GM19328 (cell line): ENCODE results near the gene ABRACL.
"Not testable (repeated sequence)": the region's sequence is repeated elsewhere in the genome, so short reads cannot be mapped to it uniquely, and the experiment has no call there.

Experiments
- ATAC-seq: cut with Tn5 transposase; IDR thresholded peaks from one replicate; pipeline ENCODE4 v1.9.1; 2021; ENCODE audit warnings: mild to moderate bottlenecking, moderate library complexity; ENCODE audit not compliant: unreplicated experiment

Gene ABRACL

DNA sequence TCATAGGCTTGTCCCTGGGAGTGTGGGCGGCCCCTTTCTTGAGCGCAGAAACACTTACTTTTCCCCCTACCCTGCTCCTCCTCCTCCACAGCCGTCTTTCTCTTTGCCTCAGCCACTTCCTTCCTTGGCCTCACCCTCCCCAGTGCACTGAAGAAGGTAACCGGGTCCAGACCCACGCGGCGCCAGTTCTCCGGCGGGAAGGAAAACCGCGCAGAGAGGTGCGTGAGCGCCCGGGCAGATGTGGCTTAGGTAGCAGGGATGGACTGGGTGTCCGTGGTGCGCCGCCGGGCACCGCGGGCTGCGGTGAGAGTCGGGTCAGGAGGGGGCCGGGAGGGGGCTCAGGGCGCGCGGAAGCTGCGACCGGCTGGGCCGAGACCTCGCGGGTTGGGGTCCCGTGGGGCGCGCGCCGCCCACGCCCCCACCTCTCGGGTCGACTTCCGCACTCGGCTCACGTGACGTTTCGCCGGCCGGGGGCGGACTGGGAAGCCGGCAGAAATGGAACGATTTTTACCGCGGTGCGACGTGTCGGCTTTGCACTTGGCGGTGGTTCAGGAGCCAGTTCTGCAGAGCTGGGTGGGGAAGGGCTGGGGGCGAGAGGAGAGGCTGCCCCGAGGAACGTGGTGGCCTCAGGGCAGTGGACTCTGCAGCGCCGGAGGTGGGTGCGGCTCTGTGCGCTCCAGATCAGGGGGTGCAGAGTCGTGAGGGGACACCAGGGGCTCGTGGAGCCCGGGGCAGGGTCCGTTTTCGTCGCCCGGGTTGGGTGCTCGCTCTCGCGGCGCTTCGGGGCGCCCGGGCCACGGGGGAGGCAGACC lies at the start of gene ABRACL:
ABRACL (plus strand) TSS at position 88 of the 812 bp plus-strand sequence. CDS start 5,416 bp downstream, outside the sequence.
- ATAC-seq, result peak; percentile 64

DNA sequence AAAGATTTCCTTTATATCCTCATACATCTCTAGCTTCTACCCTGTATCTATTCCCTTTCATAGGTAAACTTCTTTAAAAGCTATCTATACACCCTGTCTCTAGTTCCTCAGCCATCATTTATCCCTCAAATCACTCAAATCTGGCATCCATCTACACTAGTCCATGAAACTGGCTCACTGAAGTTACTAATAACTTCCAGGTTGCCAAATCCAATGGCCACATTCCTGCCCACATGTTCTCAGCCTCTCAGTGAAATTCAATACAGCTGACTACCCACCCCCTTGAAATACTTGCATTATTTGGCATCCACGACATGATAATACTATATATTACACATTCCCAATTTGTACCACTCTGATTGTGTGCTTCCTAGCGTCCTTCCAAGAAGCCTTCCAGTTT lies 49.2 kb upstream of the ABRACL start:
- no peak for ATAC-seq

DNA sequence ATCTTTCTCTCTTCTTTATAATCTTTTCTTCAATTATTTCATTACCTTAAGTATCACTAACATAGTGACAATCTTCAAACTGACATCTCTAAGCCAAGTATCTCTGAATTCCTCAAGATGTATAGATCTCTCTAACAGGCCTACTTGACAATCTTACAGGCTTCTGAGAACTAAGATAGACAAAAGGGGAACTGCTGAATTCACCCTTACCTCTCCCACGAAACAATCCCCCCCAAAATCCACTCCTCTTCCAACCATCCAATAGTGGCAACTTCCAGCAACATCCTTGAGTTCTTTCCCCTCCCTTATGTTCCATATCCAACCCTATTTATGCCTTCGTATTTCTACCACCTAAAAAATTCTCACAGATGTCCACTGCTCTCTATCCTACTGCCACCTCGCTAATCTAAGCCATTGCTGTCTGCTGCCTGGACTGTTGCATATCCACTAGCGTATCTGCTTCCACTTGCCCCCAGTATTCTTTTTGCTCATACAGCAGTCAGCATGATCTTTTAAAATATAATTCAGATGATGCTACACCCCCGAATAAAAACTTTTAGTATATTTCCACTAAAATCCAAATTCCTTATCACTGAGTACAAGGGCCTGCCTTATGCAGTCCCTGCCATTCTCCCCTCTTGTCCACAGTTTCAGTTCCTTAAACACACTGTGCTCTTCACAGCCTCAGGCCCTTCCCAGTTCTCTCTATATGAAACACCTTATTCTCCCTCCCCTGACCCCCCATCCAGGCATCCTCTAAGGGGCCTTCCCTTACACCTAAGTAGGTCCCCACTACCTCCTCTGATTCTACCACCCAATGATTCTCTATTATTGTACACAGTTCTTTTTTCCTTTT lies 48.5 kb upstream of the ABRACL start:
- no peak for ATAC-seq

DNA sequence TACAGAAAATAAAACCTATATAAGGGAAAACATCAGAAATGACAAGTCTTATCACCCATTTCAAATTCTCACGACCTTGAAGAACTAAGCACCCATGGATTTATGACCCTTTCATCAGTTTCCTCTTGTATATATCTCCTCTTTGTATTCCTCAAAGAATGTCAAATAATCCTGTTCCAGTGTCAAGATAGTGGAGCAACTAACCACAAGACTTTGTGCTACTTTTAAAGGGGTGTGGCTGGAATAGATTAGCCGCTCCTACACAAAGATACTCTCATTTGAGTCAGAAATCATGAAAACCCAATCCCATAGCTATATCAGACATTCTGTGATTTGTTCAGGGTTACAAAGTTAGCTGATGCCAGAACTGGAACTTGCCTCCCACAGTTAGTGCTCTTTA lies 47.1 kb upstream of the ABRACL start:
- ATAC-seq, result no peak

DNA sequence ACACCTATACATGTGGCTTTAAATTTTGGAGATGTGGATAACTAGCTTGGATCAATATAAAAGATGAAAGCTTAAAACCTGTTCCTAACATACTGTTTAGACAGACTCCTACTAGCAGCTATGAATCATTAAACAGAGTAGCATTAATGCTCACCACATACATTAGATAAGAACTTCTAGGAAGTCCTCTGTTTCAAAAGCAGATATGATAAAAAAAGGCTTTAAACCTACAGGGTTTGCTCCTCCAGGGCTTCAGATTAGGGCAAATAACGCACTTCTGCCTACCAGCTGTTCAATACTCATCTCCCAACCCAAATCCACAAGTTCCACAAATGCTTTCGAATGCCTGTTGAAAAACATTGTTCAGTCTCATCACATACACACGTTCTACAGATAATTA lies 42.0 kb upstream of the ABRACL start:
- ATAC-seq, result no peak

DNA sequence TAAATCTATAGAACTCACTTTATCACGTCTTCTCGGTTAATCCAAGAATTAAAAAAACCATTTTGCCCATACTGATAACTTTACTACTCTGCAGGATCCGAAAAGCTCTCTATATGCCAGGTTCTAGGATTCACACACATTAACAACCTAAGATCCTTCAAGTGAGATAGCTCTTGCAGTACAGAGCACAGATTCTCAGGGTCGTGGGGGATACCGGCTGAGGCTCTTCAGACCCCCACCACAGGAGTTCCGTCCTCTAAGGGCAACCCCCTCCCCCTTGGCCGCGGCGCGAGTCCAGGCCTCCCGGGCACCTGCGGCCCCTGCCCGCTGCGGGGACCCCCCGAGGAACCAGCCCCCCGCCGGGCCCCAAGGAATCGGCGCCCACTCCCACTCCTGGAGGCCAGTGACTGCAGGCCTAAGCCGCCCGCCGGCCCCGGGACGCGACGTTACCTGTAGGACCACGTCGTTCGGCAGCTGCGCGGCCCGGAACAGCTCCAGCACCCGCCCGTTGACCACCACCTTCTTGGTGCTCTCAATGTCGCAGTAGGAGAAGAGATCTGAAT lies 41.4 kb upstream of the ABRACL start:
- ATAC-seq, result no peak

- ATAC-seq, result peak; percentile 86
Measured at GRCh38 chr6:138987643-138988468, 40.7 kb upstream of the ABRACL start, which contains the start of gene REPS1. TSS of gene REPS1 (minus strand) at chr6:138988253. CDS start at chr6:138987682, 571 bp downstream.

GRCh38 chr6:138988469-138988834 lies 40.1 kb upstream of the ABRACL start:
- peak; percentile 2 for ATAC-seq

- ATAC-seq, result no peak
Measured at GRCh38 chr6:138989098-138989983, 39.2 kb upstream of the ABRACL start.

- ATAC-seq, result no peak
Measured at GRCh38 chr6:138991206-138991605, 37.3 kb upstream of the ABRACL start.

GRCh38 chr6:138992965-138993364 lies 35.6 kb upstream of the ABRACL start:
- ATAC-seq, result not testable (repeated sequence)

DNA sequence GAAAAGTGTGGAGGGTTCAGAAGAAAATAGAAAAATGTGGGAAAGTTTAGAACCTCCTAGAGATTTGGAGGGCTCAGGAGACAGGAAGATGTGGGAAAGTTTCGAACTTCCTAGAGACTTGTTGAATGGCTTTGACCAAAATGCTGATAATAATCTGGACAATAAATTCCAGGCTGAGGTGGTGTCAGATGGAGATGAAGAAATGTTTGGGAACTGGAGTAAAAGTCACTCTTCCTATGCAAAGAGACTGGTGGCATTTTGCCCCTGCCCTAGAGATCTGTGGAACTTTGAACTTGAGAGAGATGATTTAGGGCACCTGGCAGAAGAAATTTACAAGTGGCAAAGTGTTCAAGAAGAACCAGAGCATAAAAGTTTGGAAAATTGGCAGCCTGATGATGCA lies 35.1 kb upstream of the ABRACL start:
- ATAC-seq, result not testable (repeated sequence)

- ATAC-seq, result no peak
Measured at GRCh38 chr6:138996524-138996923, 32.0 kb upstream of the ABRACL start.

DNA sequence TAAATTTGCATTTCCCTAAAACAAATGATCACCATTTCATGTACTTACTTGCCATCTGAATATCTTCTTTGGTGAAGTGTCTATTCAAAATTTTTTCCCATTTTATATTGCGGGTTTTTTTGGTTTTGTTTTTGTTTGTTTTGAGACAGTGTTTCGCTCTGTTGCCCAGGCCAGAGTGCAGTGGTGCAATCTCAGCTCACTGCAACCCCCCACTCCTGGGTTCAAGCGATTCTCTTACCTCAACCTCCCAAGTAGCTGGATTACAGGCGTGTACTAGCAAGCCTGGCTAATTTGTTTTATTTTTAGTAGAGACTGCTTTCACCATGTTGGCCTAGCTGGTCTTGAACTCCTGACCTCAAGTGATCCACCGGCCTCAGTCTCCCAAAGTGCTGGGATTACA lies 31.4 kb upstream of the ABRACL start:
- no peak for ATAC-seq

- ATAC-seq, result no peak
Measured at GRCh38 chr6:138999949-139000725, 28.4 kb upstream of the ABRACL start.

DNA sequence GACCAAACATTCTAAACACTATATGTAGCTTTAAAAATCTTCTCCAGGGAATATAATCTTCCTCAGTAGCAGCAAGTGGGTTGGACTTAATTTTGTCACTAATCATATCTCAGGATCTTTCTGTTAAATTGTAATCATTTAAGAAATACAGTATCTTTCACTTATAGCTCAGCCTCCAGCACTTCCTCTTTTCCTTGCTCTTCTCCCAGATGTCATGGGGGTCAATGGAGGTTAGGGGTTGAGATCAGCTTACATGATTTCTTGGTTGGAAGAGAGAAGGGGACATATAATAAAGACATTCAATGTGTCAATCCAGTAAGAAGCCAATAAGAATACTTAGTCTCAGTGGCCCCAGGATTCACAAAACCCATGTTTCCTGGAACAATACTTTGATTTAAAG lies 24.8 kb upstream of the ABRACL start:
- ATAC-seq, result no peak

GRCh38 chr6:139006477-139006876 lies 22.1 kb upstream of the ABRACL start:
- no peak for ATAC-seq

- ATAC-seq, result no peak
Measured at GRCh38 chr6:139007428-139007827, 21.1 kb upstream of the ABRACL start.

GRCh38 chr6:139008117-139008516 lies 20.4 kb upstream of the ABRACL start:
- no peak for ATAC-seq
